Skeletal muscle satellite cell (primary cell): Measurements from ENCODE around the gene UAP1.
"Not testable (repeated sequence)": the region's sequence is repeated elsewhere in the genome, so short reads cannot be mapped to it uniquely, and the experiment has no call there.

Experiments
- H3K27me3 ChIP-seq: 2 replicates; pipeline ENCODE4 v1.7.0; 2013; ENCODE audit warnings: low read length; ENCODE audit not compliant: control insufficient read depth, insufficient read depth
- H3K36me3 ChIP-seq: 2 replicates; pipeline ENCODE4 v1.7.0; 2013; ENCODE audit warnings: mild to moderate bottlenecking, control low read depth, low read length; ENCODE audit not compliant: insufficient read depth
- H3K4me1 ChIP-seq: 2 replicates; pipeline ENCODE4 v1.7.0; 2013; ENCODE audit warnings: low read length; ENCODE audit not compliant: control insufficient read depth, insufficient read depth
- H3K4me2 ChIP-seq: 2 replicates; pipeline ENCODE4 v1.7.0; 2013; ENCODE audit warnings: mild to moderate bottlenecking, low read length
- H3K4me3 ChIP-seq: 2 replicates; pipeline ENCODE4 v1.7.0; 2013; ENCODE audit warnings: low read length
- H3K9ac ChIP-seq: 2 replicates; pipeline ENCODE4 v1.7.0; 2013; ENCODE audit warnings: mild to moderate bottlenecking, low read depth, low read length, moderate library complexity
- H3K9me3 ChIP-seq: replicated peaks from 2 replicates; pipeline ENCODE4 v1.7.0; 2013; ENCODE audit warnings: mild to moderate bottlenecking, control low read depth, low read length

The UAP1 gene

DNA sequence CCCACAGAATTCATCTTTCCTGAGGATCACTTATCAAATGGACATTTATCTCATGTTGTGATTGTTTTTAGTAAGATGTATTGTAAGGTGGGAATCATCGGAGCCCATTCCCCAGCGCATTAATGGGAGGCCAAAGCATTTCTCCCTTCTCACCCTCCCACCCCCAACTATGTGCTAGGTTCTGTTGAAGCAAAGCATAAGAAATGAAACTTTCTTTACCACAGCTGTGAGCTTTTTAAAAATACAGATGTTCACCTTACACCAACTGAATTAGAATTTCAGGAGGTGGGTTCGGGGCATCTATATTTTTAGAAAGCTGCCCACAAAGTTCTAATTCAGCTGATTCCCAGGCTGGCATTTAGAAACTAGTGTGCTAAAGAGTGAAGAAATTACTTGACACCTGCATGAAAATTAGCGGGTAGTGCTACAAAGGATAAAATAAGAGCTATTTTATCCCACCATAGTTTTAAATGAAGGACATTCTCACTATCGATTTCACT lies 26.3 kb downstream of the UAP1 start:
- Histone ChIP-seq H3K9ac (no peak overlapping the region), H3K27me3 (no peaks in the 10 kb centered on the region), H3K4me2 (no peak overlapping the region), H3K4me1 (no peaks in the 10 kb centered on the region), H3K4me3 (no peak overlapping the region), H3K36me3 (peaks cover 82% of the 10 kb centered on the region), H3K9me3 (no peaks in the 10 kb centered on the region)

DNA sequence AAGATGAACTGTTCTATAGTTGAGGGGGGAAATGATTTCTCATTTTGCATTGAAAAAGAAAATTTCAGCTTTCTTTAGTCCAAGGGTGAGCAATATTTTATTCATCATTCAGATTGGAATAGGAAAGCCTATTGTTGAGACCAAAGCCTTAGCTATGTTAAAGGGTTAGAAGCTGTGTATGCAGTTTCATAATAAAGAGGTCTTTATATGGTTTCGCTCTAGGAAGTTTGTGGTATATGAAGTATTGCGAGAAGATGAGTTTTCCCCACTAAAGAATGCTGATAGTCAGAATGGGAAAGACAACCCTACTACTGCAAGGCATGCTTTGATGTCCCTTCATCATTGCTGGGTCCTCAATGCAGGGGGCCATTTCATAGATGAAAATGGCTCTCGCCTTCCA lies 28.6 kb downstream of the UAP1 start:
- Histone ChIP-seq H3K9me3 (no peaks in the 10 kb centered on the region), H3K4me1 (no peaks in the 10 kb centered on the region), H3K9ac (no peak overlapping the region), H3K27me3 (no peaks in the 10 kb centered on the region), H3K4me2 (no peak overlapping the region), H3K4me3 (no peak overlapping the region), H3K36me3 (peaks cover 85% of the 10 kb centered on the region)

DNA sequence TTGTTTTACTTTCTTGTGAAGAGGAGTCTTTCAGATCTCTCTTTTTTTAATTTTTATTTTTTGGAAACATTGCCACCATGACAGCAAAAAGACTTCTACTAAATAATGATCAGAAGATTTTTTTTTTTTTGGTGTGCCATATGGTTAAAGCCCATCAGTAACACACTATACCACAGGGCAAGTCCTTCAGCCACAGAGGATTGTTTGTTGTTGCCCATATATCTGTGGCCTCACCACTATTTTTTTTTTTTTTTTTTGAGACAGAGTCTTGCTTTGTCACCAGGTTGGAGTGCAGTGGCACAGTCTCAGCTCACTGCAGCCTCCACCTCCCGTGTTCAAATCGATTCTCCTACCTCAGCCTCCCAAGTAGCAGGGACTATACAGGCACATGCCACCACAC lies 29.2 kb downstream of the UAP1 start:
- no peaks in the 10 kb centered on the region for H3K9me3 ChIP-seq
- H3K36me3 ChIP-seq: peaks cover 88% of the 10 kb centered on the region
- no peak overlapping the region for H3K4me2 ChIP-seq
- no peaks in the 10 kb centered on the region for H3K27me3 ChIP-seq
- H3K4me1 ChIP-seq: no peaks in the 10 kb centered on the region
- H3K9ac ChIP-seq: no peak overlapping the region
- H3K4me3 ChIP-seq: no peak overlapping the region

DNA sequence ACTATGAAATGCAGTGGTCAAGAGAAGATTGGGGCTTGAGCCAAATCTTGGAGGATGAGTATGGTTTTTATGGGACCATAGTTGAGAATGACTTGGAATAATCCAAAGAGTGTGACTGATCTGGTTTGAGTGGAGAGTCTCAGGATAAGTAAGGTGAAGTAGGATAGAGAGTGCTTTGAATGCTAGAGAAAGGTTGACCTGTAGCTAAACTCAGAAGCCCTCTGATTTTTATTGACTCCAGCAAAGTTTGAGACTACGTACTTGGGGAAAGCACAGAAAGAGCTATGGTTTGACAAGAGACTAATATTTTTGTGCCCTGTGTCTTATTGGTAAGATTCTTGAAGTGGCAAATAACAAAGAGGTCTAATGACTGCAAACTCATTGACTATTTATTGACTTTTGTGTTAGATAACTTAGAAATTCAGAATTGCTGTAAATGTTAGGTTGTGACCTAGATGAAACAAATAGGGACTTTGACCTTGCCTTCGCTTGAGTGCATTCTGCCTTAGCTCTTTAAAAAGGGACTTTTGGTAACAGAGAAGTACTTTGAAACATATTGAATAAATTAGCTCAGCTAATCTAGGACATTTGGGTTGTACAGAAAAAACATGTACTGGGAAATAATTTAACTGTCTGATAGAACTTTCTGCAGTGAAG lies 35.1 kb downstream of the UAP1 start:
- Histone ChIP-seq H3K9me3 (no peaks in the 10 kb centered on the region), H3K4me2 (no peak overlapping the region), H3K9ac (no peak overlapping the region), H3K27me3 (no peaks in the 10 kb centered on the region), H3K36me3 (peaks cover 90% of the 10 kb centered on the region), H3K4me3 (no peak overlapping the region), H3K4me1 (no peaks in the 10 kb centered on the region)

DNA sequence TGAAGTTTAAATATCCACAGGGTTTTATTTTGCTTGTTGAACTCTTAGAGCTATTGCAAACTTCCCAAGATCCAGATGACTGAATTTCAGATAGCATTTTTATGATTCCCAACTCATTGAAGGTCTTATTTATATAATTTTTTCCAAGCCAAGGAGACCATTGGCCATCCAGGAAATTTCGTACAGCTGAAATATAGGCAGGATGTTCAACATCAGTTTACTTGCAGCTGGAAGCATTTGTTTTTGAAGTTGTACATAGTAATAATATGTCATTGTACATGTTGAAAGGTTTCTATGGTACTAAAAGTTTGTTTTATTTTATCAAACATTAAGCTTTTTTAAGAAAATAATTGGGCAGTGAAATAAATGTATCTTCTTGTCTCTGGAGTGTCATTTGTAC lies 37.9 kb downstream of the UAP1 start:
- H3K36me3 ChIP-seq: peaks cover 85% of the 10 kb centered on the region
- H3K9me3 ChIP-seq: no peaks in the 10 kb centered on the region
- H3K27me3 ChIP-seq: no peaks in the 10 kb centered on the region
- no peak overlapping the region for H3K4me3 ChIP-seq
- H3K4me1 ChIP-seq: peaks cover 8% of the 10 kb centered on the region
- no peak overlapping the region for H3K9ac ChIP-seq
- H3K4me2 ChIP-seq: no peak overlapping the region

DNA sequence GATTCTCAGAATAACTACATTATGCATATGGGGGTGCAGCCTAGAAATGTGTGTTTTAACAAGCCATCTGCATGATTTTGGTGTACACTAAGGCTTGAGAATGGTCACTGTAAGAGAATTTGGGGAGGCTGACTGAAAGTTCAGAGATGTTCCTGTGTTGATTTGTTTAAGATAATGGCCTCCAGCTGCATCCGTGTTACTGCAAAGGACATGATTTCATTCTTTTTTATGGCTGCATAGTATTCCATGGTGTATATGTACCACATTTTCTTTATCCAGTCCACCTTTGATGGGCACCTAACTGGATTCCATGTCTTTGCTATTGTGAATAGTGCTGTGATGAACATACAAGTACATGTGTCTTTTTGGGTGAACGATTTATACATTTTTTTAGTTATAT lies 41.6 kb downstream of the UAP1 start:
- not testable (repeated sequence) for H3K9me3 ChIP-seq, H3K4me2 ChIP-seq, H3K27me3 ChIP-seq, H3K9ac ChIP-seq, H3K4me3 ChIP-seq
- peaks cover 27% of the 10 kb centered on the region for H3K4me1 ChIP-seq
- peaks cover 62% of the 10 kb centered on the region for H3K36me3 ChIP-seq

DNA sequence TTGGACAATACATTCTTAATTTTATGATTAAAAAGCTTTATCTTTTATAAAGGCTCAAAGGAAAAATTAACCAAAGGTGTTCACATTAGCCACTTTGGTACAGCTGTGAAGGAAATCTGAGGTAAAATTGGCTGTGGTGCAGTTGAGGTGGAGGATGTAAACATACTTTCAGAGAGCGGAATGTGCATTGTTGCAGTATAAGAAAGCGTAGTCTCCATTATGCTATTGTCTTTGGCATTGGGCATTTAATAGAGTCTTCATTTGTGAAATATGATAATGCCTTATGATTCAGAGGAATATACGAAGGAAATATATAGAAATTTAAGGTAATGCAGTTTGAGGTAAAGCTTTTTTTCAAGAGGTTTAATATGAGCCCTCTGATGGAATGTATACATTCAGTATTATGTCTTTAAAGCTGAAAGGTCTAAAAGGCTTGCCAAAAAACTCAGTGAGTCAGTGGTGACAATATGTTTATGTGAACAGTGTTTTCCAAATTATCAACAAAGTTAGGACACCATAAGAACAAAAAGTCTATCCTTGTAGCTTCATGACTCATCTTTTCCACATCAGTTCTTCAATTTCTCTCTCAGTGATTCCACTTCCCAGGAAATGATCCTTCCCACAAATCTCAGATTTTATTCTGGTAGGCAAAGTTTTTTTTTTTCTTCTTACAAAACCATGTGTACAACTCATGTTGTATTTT lies 43.9 kb downstream of the UAP1 start:
- H3K4me1 ChIP-seq: peaks cover 27% of the 10 kb centered on the region
- peak overlapping the region; percentile 37 for H3K9ac ChIP-seq
- no peaks in the 10 kb centered on the region for H3K9me3 ChIP-seq
- no peak overlapping the region for H3K4me3 ChIP-seq
- no peaks in the 10 kb centered on the region for H3K27me3 ChIP-seq
- peaks cover 48% of the 10 kb centered on the region for H3K36me3 ChIP-seq
- peak overlapping the region; percentile 36 for H3K4me2 ChIP-seq

DNA sequence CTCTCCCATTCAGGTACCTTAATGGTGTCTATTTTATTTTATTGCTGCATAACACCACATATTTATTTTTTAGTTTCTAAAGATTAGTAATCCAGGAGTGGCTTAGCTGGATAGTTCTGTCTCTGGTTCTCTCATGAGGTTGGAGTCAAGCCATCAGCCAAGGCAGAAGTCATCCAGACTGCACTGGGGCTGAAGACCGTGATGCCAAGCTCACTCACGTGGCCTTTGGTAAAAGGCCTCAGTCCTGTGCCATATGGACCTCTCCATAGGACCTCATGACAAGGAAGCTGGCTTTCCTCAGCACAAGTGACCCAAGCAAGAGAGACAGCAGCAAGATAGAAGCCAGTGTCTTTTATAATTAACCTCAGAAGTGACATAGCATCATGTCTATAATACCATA lies 47.8 kb downstream of the UAP1 start:
- H3K4me1 ChIP-seq: peaks cover 35% of the 10 kb centered on the region
- H3K4me3 ChIP-seq: no peak overlapping the region
- peaks cover 15% of the 10 kb centered on the region for H3K36me3 ChIP-seq
- H3K9me3 ChIP-seq: no peaks in the 10 kb centered on the region
- no peak overlapping the region for H3K4me2 ChIP-seq
- no peak overlapping the region for H3K9ac ChIP-seq
- no peaks in the 10 kb centered on the region for H3K27me3 ChIP-seq

DNA sequence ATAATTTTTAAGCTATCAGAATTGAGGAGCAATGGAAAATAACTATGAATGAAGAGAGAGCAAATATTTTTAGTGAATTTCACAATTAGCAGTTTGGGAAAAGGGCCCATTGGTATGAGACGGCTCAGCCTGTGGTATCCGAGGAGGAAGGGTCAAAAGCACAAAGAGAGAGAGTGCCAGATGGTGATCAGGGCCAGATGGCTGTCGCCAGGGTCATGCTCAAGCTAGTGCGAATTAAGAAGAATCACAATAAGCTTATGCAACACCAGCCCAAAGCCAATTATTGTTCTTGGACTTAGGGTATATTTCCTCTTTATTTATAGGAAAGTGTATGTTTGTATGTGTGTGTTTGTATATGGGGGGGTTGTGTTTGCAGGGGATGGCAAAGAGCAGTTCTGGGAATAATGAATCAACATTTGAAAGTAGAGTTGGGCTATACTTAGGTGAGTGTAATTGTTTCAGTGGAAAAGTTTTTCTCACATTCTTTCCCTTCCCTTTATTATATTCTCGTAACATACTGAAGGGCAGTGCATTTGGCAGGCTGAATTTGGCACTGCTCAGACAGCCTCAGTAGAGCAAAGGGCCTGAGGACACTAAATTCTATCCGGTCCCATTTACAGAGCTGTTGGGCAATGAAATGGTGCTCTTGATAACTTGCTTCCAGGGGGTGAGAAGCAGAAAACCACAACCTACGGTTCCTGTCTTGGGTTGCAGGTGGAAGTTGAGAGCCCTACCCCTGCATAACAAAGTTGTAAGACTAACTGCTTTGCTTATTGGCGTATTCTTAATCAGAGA lies 51.3 kb downstream of the UAP1 start:
- H3K9me3 ChIP-seq: peaks cover 10% of the 10 kb centered on the region
- no peak overlapping the region for H3K4me3 ChIP-seq
- H3K9ac ChIP-seq: peak overlapping the region; percentile 21
- H3K4me1 ChIP-seq: peaks cover 15% of the 10 kb centered on the region
- peaks cover 14% of the 10 kb centered on the region for H3K36me3 ChIP-seq
- H3K4me2 ChIP-seq: no peak overlapping the region
- no peaks in the 10 kb centered on the region for H3K27me3 ChIP-seq

DNA sequence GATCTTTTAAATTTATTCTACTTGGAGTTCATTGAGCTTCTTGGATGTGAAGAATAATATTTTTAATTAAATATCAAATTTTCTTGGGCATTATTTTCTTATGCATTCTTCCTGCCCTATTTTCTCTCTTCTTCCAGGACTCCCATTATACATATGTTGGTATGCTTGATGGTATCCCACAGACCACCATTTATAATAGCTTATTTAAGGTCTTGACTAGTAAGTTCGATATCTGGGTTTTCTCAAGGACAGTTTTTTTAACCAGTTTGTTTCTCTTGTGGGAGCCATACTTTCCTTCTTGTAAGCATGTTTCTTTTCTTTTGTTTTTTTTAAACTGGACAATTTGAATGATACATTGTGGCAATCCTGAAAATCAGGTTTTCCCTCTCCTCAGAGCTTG lies 55.3 kb downstream of the UAP1 start:
- H3K36me3 ChIP-seq: peaks cover 6% of the 10 kb centered on the region
- no peak overlapping the region for H3K4me2 ChIP-seq
- H3K9ac ChIP-seq: no peak overlapping the region
- H3K4me3 ChIP-seq: no peak overlapping the region
- peaks cover 15% of the 10 kb centered on the region for H3K4me1 ChIP-seq
- H3K9me3 ChIP-seq: peaks cover 11% of the 10 kb centered on the region
- H3K27me3 ChIP-seq: no peaks in the 10 kb centered on the region

DNA sequence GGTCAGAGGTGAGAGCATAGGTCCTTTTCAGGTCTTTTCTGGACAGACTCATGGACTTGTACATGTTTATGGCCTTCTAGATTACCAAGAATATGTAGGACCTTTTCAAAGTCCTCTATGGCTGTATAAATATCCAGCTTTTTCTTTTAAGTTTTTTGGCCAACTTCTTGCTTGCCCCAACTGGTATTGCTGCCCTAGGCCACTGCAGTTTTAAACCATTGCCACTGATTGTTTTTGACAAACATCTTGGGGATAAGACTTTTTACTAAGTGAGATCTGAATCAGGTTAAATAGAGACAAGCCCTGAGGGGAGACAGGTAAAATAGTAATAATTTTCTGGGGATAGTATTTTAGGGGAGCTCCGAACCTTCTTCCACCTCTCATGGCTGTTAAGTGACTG lies 56.0 kb downstream of the UAP1 start:
- H3K36me3 ChIP-seq: peaks cover 6% of the 10 kb centered on the region
- H3K4me3 ChIP-seq: no peak overlapping the region
- peaks cover 11% of the 10 kb centered on the region for H3K4me1 ChIP-seq
- H3K4me2 ChIP-seq: no peak overlapping the region
- no peaks in the 10 kb centered on the region for H3K27me3 ChIP-seq
- peaks cover 11% of the 10 kb centered on the region for H3K9me3 ChIP-seq
- no peak overlapping the region for H3K9ac ChIP-seq
